B cell (primary cell): ENCODE measurements around the gene HSD17B14. TPM values are rescaled to one million over a fixed set of nuclear protein-coding genes. Genes with fewer than 3 reads are reported as not detected.
"Not testable (repeated sequence)": the region's sequence is repeated elsewhere in the genome, so short reads cannot be mapped to it uniquely, and the experiment has no call there.

Source experiments
- ATAC-seq: fragments of 200-7000 bp; cut with Tn5 transposase; one replicate; pipeline ENCODE4 v1.10.0; 2021; ENCODE audit warnings: low read depth, mild to moderate bottlenecking, moderate number of reproducible peaks, moderate library complexity
- CTCF ChIA-PET: fragments of 350-600 bp; sonication (Branson Sonifier 250); formaldehyde crosslinking; loops from one replicate; lab custom pipeline; 2021; ENCODE audit warnings: antibody characterized with exemption, inconsistent platforms; lab: Charles Lee
- POLR2A ChIA-PET: fragments of 350-600 bp; sonication (Branson Sonifier 250); formaldehyde crosslinking; loops from one replicate; lab custom pipeline; 2021; ENCODE audit warnings: antibody characterized with exemption; lab: Charles Lee
- DNase-seq: peaks from one replicate; pipeline ENCODE4 v3.0.0; 2013
- H2AFZ ChIP-seq: 2 replicates; pipeline ENCODE4 v1.6.1; 2012; ENCODE audit warnings: mild to moderate bottlenecking, low read depth, low read length; ENCODE audit not compliant: insufficient read depth, poor library complexity, severe bottlenecking
- H3K27ac ChIP-seq, 2 donors: 1 replicate in 1 of 2; 2 replicates in 1 of 2; pipeline ENCODE4 v1.5.1; 2012 to 2013; ENCODE audit warnings: low read length in 2 of 2, mild to moderate bottlenecking in 2 of 2, moderate library complexity in 1 of 2
- H3K27me3 ChIP-seq, 4 experiments: fragments of 200-600 bp in 1 of 4; sonication (generic) in 1 of 4; replicated peaks in 1 of 4; 1 replicate in 2 of 4; 2 replicates in 2 of 4; pipeline versions ENCODE4 v1.6.1 to v1.7.0; 2013 to 2016; ENCODE audit warnings: low read length in 3 of 4, mild to moderate bottlenecking in 2 of 4, mixed read lengths in 1 of 4, moderate library complexity in 1 of 4; ENCODE audit not compliant: insufficient read depth in 4 of 4, control insufficient read depth in 3 of 4; ENCODE audit errors: control extremely low read depth in 1 of 4
- H3K36me3 ChIP-seq, 2 experiments: replicated peaks in 1 of 2; 1 replicate in 1 of 2; 2 replicates in 1 of 2; pipeline versions ENCODE4 v1.6.1 to v1.7.1; 2013; ENCODE audit warnings: low read length in 1 of 2; ENCODE audit not compliant: insufficient read depth in 2 of 2, control insufficient read depth in 1 of 2; ENCODE audit errors: control extremely low read depth in 1 of 2, extremely low read depth in 1 of 2
- H3K4me1 ChIP-seq, 2 donors: fragments of 200-600 bp in 1 of 2; sonication (generic) in 1 of 2; 1 replicate in 1 of 2; 2 replicates in 1 of 2; pipeline versions ENCODE4 v1.5.1 to v1.6.1; 2013 to 2017; ENCODE audit warnings: low read length in 2 of 2; ENCODE audit not compliant: control insufficient read depth in 2 of 2, insufficient read depth in 2 of 2
- H3K4me2 ChIP-seq: replicated peaks from 2 replicates; pipeline ENCODE3; 2012; ENCODE audit warnings: mild to moderate bottlenecking, low read depth, low read length; ENCODE audit not compliant: poor library complexity, severe bottlenecking
- H3K4me3 ChIP-seq, 5 experiments: fragments of 200-600 bp in 1 of 5; sonication (generic) in 1 of 5; 1 replicate in 3 of 5; 2 replicates in 2 of 5; pipeline versions ENCODE4 v1.5.1 to v1.7.0; 2011 to 2016; ENCODE audit warnings: low read length in 4 of 5, mild to moderate bottlenecking in 4 of 5, low read depth in 2 of 5, control low read depth in 1 of 5, moderate library complexity in 1 of 5; ENCODE audit not compliant: insufficient read depth in 1 of 5; ENCODE audit errors: control extremely low read depth in 1 of 5, extremely low read depth in 1 of 5
- H3K79me2 ChIP-seq: fragments of 200-600 bp; sonication (generic); one replicate; pipeline ENCODE4 v1.6.0; 2016; ENCODE audit warnings: low read length; ENCODE audit not compliant: control insufficient read depth, insufficient read depth
- H3K9ac ChIP-seq: fragments of 200-600 bp; sonication (generic); 2 replicates; pipeline ENCODE4 v1.6.1; 2017; ENCODE audit warnings: mild to moderate bottlenecking, low read length, moderate library complexity
- H3K9me3 ChIP-seq, 3 donors: one replicate each; pipeline versions ENCODE4 v1.6.1 to v1.7.1; 2013; ENCODE audit warnings: low read length in 2 of 3; ENCODE audit not compliant: control insufficient read depth in 2 of 3, insufficient read depth in 1 of 3; ENCODE audit errors: control extremely low read depth in 1 of 3
- H4K20me1 ChIP-seq: 2 replicates; pipeline ENCODE4 v1.6.0; 2012; ENCODE audit warnings: mild to moderate bottlenecking, low read length; ENCODE audit not compliant: insufficient read depth, control insufficient read depth, poor library complexity, severe bottlenecking
- H3K27ac Mint-ChIP-seq: one replicate; pipeline ENCODE4 v1.8.0; 2021; ENCODE audit warnings: mixed read lengths
- H3K27me3 Mint-ChIP-seq: one replicate; pipeline ENCODE4 v1.8.0; 2021; ENCODE audit warnings: mixed read lengths
- H3K4me1 Mint-ChIP-seq: one replicate; pipeline ENCODE4 v1.8.0; 2021; ENCODE audit warnings: mixed read lengths
- H3K4me3 Mint-ChIP-seq: one replicate; pipeline ENCODE4 v1.8.0; 2021; ENCODE audit warnings: mixed read lengths
- H3K9me3 Mint-ChIP-seq: one replicate; pipeline ENCODE4 v1.8.0; 2022; ENCODE audit warnings: mixed read lengths; ENCODE audit not compliant: insufficient read depth
- EZH2 ChIP-seq: IDR thresholded peaks from 2 replicates; pipeline ENCODE4 v1.6.1; 2012; ENCODE audit warnings: borderline replicate concordance, low read depth, mild to moderate bottlenecking, moderate library complexity, low read length; ENCODE audit not compliant: insufficient read depth, poor library complexity, severe bottlenecking
- WGBS: methylation state at CpG from one replicate; pipeline ENCODE4 v1.1.5; 2013; ENCODE audit warnings: missing lambda C conversion rate; ENCODE audit not compliant: insufficient coverage; 5-methylcytosine and 5-hydroxymethylcytosine counted together
- intact Hi-C: fragments of 100-400 bp; cut with micrococcal nuclease; formaldehyde crosslinking; loops from one replicate; pipeline ENCODE4 v1.10.0; 2022
- polyA plus RNA-seq: library from polyadenylated mRNA; depleted of rRNA; stranded (reverse); fragments of >200 nt; gene quantifications from 2 replicates; pipeline ENCODE4 v1.2.3, GENCODE V29; 2012
- total RNA-seq, 2 donors: library from RNA; stranded (reverse); fragments of 120-200 nt in 1 of 2; gene quantifications; 1 replicate in 1 of 2; 2 replicates in 1 of 2; pipeline versions ENCODE4 v1.2.3 to v1.2.4, GENCODE V29; 2013 to 2022
- TF ChIP-seq, protein P1 (sequence below): fragments of 200-600 bp; IDR thresholded peaks from one replicate; pipeline ENCODE4 v1.8.0; 2022; ENCODE audit warnings: antibody characterized with exemption, mild to moderate bottlenecking

HSD17B14 gene
- total and polyA plus RNA-seq, 2 donors (not counting 1 experiment from before 2014, with no cell fraction given) = 2.5 to 2.9 TPM

GRCh38 chr19:48852292-48852691 lies 16.0 kb upstream of the HSD17B14 start:
- no peak overlapping the region for H3K4me3 Mint-ChIP-seq
- TF ChIP-seq, protein P1, sequence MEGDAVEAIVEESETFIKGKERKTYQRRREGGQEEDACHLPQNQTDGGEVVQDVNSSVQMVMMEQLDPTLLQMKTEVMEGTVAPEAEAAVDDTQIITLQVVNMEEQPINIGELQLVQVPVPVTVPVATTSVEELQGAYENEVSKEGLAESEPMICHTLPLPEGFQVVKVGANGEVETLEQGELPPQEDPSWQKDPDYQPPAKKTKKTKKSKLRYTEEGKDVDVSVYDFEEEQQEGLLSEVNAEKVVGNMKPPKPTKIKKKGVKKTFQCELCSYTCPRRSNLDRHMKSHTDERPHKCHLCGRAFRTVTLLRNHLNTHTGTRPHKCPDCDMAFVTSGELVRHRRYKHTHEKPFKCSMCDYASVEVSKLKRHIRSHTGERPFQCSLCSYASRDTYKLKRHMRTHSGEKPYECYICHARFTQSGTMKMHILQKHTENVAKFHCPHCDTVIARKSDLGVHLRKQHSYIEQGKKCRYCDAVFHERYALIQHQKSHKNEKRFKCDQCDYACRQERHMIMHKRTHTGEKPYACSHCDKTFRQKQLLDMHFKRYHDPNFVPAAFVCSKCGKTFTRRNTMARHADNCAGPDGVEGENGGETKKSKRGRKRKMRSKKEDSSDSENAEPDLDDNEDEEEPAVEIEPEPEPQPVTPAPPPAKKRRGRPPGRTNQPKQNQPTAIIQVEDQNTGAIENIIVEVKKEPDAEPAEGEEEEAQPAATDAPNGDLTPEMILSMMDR = no peak
- no peak for TF ChIP-seq EZH2
- Histone ChIP-seq H3K36me3 (no peaks in the 10 kb centered on the region), H3K4me1 (no peaks in the 10 kb centered on the region), H3K27ac (no peak overlapping the region), H2AFZ (no peak overlapping the region), H3K27me3 (no peaks in the 10 kb centered on the region), H4K20me1 (no peaks in the 10 kb centered on the region), H3K79me2 (no peaks in the 10 kb centered on the region), H3K4me2 (no peak overlapping the region), H3K9me3 (no peaks in the 10 kb centered on the region), H3K4me3 (no peak overlapping the region), H3K9ac (no peak overlapping the region)
- ChIA-PET POLR2A (no interaction called here), CTCF (interaction anchor here (0.6 to 7.9 kb wide), 3 partner anchors 9 to 662 kb away, joined by 3 to 65 read pairs (median 3); no protein-coding TSS in a partner anchor)
- ATAC-seq (no peak), DNase-seq (no peak)
- no peaks in the 10 kb centered on the region for H3K9me3 Mint-ChIP-seq
- intact Hi-C loops = no loop called here
- H3K27ac Mint-ChIP-seq = no peak overlapping the region
- H3K27me3 Mint-ChIP-seq = no peaks in the 10 kb centered on the region
- 94% methylated on average over 2 of the region's 4 CpGs for WGBS
- H3K4me1 Mint-ChIP-seq = no peaks in the 10 kb centered on the region

DNA sequence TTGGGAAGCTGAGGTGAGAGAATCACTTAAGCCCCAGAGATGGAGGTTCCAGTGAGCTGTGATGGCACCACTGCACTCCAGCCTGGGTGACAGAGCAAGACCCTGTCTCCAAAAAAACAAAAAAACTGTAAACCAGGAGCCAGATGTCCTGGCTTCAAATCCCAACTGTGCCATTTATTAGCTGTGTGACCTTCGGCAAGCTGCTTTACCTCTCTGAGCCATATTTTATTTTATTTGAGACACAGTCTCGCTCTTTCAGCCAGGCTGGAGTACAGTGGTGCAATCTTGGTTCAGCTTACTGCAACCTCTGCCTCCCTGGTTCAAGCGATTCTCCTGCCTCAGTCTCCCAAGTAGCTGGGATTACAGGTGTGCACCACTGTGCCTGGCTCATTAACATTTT lies 10.4 kb upstream of the HSD17B14 start:
- H3K4me2 ChIP-seq, DNase-seq, H3K4me1 ChIP-seq, H3K79me2 ChIP-seq, H3K9me3 ChIP-seq, H3K4me3 Mint-ChIP-seq, H3K27ac ChIP-seq, ATAC-seq, H3K27ac Mint-ChIP-seq, H3K4me1 Mint-ChIP-seq, H3K4me3 ChIP-seq, H3K9ac ChIP-seq, intact Hi-C loops, H3K36me3 ChIP-seq, H3K27me3 ChIP-seq, H3K27me3 Mint-ChIP-seq, H2AFZ ChIP-seq, H4K20me1 ChIP-seq, H3K9me3 Mint-ChIP-seq: not testable (repeated sequence)
- 90% methylated on average over 2 of the region's 3 CpGs for WGBS
- ChIA-PET CTCF (interaction anchor here (0.6 to 12.9 kb wide), 4 partner anchors 9 to 124 kb away, joined by 3 to 553 read pairs (median 36); no protein-coding TSS in a partner anchor), POLR2A (interaction anchor here (0.6 kb wide), 2 partner anchors 111 to 115 kb away, joined by 4 to 12 read pairs; no protein-coding TSS in a partner anchor)
